Non-pigmented ciliary epithelial cell (primary cell): Measurements from ENCODE around the gene VAV2.

Source experiments
- DNase-seq: peaks from one replicate; pipeline ENCODE4 v3.0.0-alpha.2; 2010; ENCODE audit warnings: low read depth

Gene VAV2

GRCh38 chr9:133890583-133890982 lies 101.5 kb downstream of the VAV2 start:
- DNase-seq: no peak

- DNase-seq: no peak
These were observed 102.4 kb downstream of the VAV2 start for GRCh38 chr9:133889584-133890301.

GRCh38 chr9:133888809-133889491 lies 103.2 kb downstream of the VAV2 start:
- DNase-seq: no peak

GRCh38 chr9:133888048-133888808 lies 103.9 kb downstream of the VAV2 start:
- DNase-seq: no peak

GRCh38 chr9:133887540-133888047 lies 104.5 kb downstream of the VAV2 start:
- no peak for DNase-seq

GRCh38 chr9:133886563-133887501 lies 105.3 kb downstream of the VAV2 start:
- no peak for DNase-seq

- no peak for DNase-seq
These were observed 107.0 kb downstream of the VAV2 start for GRCh38 chr9:133884907-133885744.

GRCh38 chr9:133882849-133883755 lies 109.0 kb downstream of the VAV2 start:
- DNase-seq: no peak

GRCh38 chr9:133881671-133882381 lies 110.3 kb downstream of the VAV2 start:
- DNase-seq: no peak

GRCh38 chr9:133880851-133881661 lies 111.1 kb downstream of the VAV2 start:
- peak; percentile 13 for DNase-seq

GRCh38 chr9:133880136-133880535 lies 112.0 kb downstream of the VAV2 start:
- no peak for DNase-seq

GRCh38 chr9:133879615-133880014 lies 112.5 kb downstream of the VAV2 start:
- DNase-seq: no peak

- DNase-seq: no peak
These were observed 113.7 kb downstream of the VAV2 start for GRCh38 chr9:133878402-133878801.

GRCh38 chr9:133877967-133878366 lies 114.2 kb downstream of the VAV2 start:
- no peak for DNase-seq

GRCh38 chr9:133877327-133877726 lies 114.8 kb downstream of the VAV2 start:
- DNase-seq: no peak

GRCh38 chr9:133876836-133877235 lies 115.3 kb downstream of the VAV2 start:
- no peak for DNase-seq

GRCh38 chr9:133876144-133876543 lies 116.0 kb downstream of the VAV2 start:
- no peak for DNase-seq

- DNase-seq: no peak
These were observed 117.0 kb downstream of the VAV2 start for GRCh38 chr9:133875131-133875530.
